Upper lobe of left lung (tissue), 6 donors: Measurements from ENCODE around the gene PRSS56. TPM values are rescaled to one million over a fixed set of nuclear protein-coding genes. Genes with fewer than 3 reads are reported as not detected.

Source experiments
- ATAC-seq, 2 donors: fragments of 200-7000 bp; cut with Tn5 transposase; one replicate each; pipeline ENCODE4 v1.9.1; 2022; ENCODE audit warnings: mild to moderate bottlenecking in 2 of 2, moderate library complexity in 2 of 2; ENCODE audit not compliant: low FRiP score in 2 of 2
- DNase-seq, 2 donors: peaks; one replicate each; pipeline ENCODE4 v3.0.0-alpha.2; 2019 to 2020
- H3K27ac ChIP-seq, 4 donors: fragments of 200-600 bp; sonication (generic); one replicate each; pipeline ENCODE4 v1.5.1; 2016 to 2019
- H3K27me3 ChIP-seq, 4 donors: fragments of 200-600 bp; sonication (generic); one replicate each; pipeline ENCODE4 v1.5.1; 2017 to 2019
- H3K36me3 ChIP-seq, 4 donors: fragments of 200-600 bp; sonication (generic); one replicate each; pipeline ENCODE4 v1.5.1; 2016 to 2019
- H3K4me1 ChIP-seq, 4 donors: fragments of 200-600 bp; sonication (generic); one replicate each; pipeline ENCODE4 v1.5.1; 2018 to 2019
- H3K4me3 ChIP-seq, 4 donors: fragments of 200-600 bp; sonication (generic); one replicate each; pipeline ENCODE4 v1.5.1; 2017 to 2019; ENCODE audit warnings: mild to moderate bottlenecking in 2 of 4, moderate library complexity in 1 of 4
- H3K9me3 ChIP-seq, 4 donors: fragments of 200-600 bp; sonication (generic); one replicate each; pipeline ENCODE4 v1.5.1; 2018 to 2019
- CTCF ChIP-seq, 6 experiments: fragments of 450-650 bp in 4 of 6; fragments of 200-600 bp in 2 of 6; sonication (generic) in 2 of 6; IDR thresholded peaks; one replicate each; pipeline ENCODE4 v1.5.1; 2016 to 2019; ENCODE audit warnings: antibody characterized with exemption in 6 of 6
- EP300 ChIP-seq, 4 donors: sonication (generic); formaldehyde crosslinking; IDR thresholded peaks; one replicate each; pipeline ENCODE4 v1.5.1; 2017; ENCODE audit warnings: antibody characterized with exemption in 4 of 4, control low read depth in 2 of 4
- POLR2A ChIP-seq, 4 donors: fragments of 450-650 bp; IDR thresholded peaks; one replicate each; pipeline ENCODE4 v1.5.1; 2016 to 2017; ENCODE audit warnings: antibody characterized with exemption in 4 of 4, mild to moderate bottlenecking in 2 of 4
- POLR2AphosphoS5 ChIP-seq, 2 donors: sonication (generic); formaldehyde crosslinking; IDR thresholded peaks; one replicate each; pipeline ENCODE4 v1.5.1; 2017; ENCODE audit warnings: antibody characterized with exemption in 2 of 2
- WGBS, 2 donors: methylation state at CpG; one replicate each; pipeline ENCODE4 v1.1.5; 2017 to 2018; 5-methylcytosine and 5-hydroxymethylcytosine counted together
- total RNA-seq, 6 donors: library from RNA; depleted of rRNA in 4 of 6; stranded (reverse); fragments of >200 nt in 4 of 6; gene quantifications; one replicate each; pipeline versions ENCODE4 v1.1.0 to v1.2.1, GENCODE V29; 2016 to 2021
- donor health status: DM: no; HTN: no; CAD: no; lungs with moderate emphysema.
- donor health status: DM: no; HTN: yes; CAD: no; lungs with severe emphysema.

PRSS56 gene
- total RNA-seq, 6 donors from 2014 or later: not detected

GRCh38 chr2:232573771-232574435 is 53.7 kb downstream of the PRSS56 start:
- ATAC-seq (no peak), DNase-seq (no peak)
- Histone ChIP-seq H3K9me3 (no peaks in the 10 kb centered on the region), H3K36me3 (peaks cover 13 to 81% (median 44%) of the 10 kb centered on the region in 4 donors), H3K27ac (no peak overlapping the region), H3K4me1 (peaks cover 0 to 6% (median 0%) of the 10 kb centered on the region in 4 donors), H3K4me3 (no peak overlapping the region), H3K27me3 (no peaks in the 10 kb centered on the region)
- 99 to 100% methylated on average over 5 to 7 of the region's 8 CpGs for WGBS, 2 donors
- TF ChIP-seq POLR2AphosphoS5 (IDR thresholded peaks at IDR 0.05): no peak
- no peak for TF ChIP-seq CTCF (IDR thresholded peaks at IDR 0.05)
- no peak for TF ChIP-seq EP300 (IDR thresholded peaks at IDR 0.05)
- TF ChIP-seq POLR2A (IDR thresholded peaks at IDR 0.05): no peak

GRCh38 chr2:232574674-232575403 is 54.7 kb downstream of the PRSS56 start:
- 85 to 92% methylated on average over 5 of the region's 5 CpGs for WGBS, 2 donors
- peaks cover 5 to 72% (median 34%) of the 10 kb centered on the region in 4 donors for H3K36me3 ChIP-seq
- DNase-seq (no peak), ATAC-seq (no peak)
- no peaks in the 10 kb centered on the region for H3K27me3 ChIP-seq
- no peak overlapping the region for H3K4me3 ChIP-seq
- H3K4me1 ChIP-seq: peaks cover 0 to 6% (median 0%) of the 10 kb centered on the region in 4 donors
- no peaks in the 10 kb centered on the region for H3K9me3 ChIP-seq
- H3K27ac ChIP-seq: no peak overlapping the region
- TF ChIP-seq POLR2AphosphoS5 (IDR thresholded peaks at IDR 0.05): no peak
- TF ChIP-seq POLR2A (IDR thresholded peaks at IDR 0.05): no peak
- no peak for TF ChIP-seq EP300 (IDR thresholded peaks at IDR 0.05)
- no peak for TF ChIP-seq CTCF (IDR thresholded peaks at IDR 0.05)

Other genes starting within 250 kb of the PRSS56 start
- 10 to 100 TPM in 5 of 6 donors, 1 to 10 TPM in 1; 4.8 to 59.1 (median 30.8) TPM for gene ALPP, start 141.6 kb upstream of the PRSS56 start, total RNA-seq
- gene ALPG, start 113.5 kb upstream of the PRSS56 start, total RNA-seq: 1 to 10 TPM in 3 of 6 donors, under 1 TPM in 1, not detected in 2; 0.91 to 2.3 (median 1.4) TPM
- gene ALPI, start 64.2 kb upstream of the PRSS56 start, total RNA-seq: not detected
- under 1 TPM in 2 of 6 donors, not detected in 4; 0.14 to 0.40 TPM for gene ECEL1, start 32.6 kb upstream of the PRSS56 start, total RNA-seq
- not detected for gene CHRND, start 5.8 kb downstream of the PRSS56 start, total RNA-seq
- gene CHRNG, start 19.3 kb downstream of the PRSS56 start, total RNA-seq: not detected
- 10 to 100 TPM in 1 of 6 donors, 1 to 10 TPM in 5; 2.6 to 12.6 (median 4.4) TPM for gene TIGD1, start 30.2 kb downstream of the PRSS56 start, total RNA-seq
- gene EIF4E2, start 30.3 kb downstream of the PRSS56 start, total RNA-seq: 10 to 100 TPM; 24.1 to 96.4 (median 57.2) TPM
- gene EFHD1, start 113.2 kb downstream of the PRSS56 start, total RNA-seq: 10 to 100 TPM in 1 of 6 donors, 1 to 10 TPM in 5; 3.7 to 11.1 (median 5.2) TPM
- 100 to 1,000 TPM in 1 of 6 donors, 10 to 100 TPM in 5; 54.7 to 127 (median 70.8) TPM for gene GIGYF2, start 176.9 kb downstream of the PRSS56 start, total RNA-seq